Activated naive CD8-positive, alpha-beta T cell treated with anti-CD3 and anti-CD28 coated beads, Interleukin-2, amount 50 U/mL, for 16 hours (primary cell): ENCODE data around the gene ZIC5.

Experiments used
- DNase-seq: peaks from one replicate; pipeline ENCODE4 v3.0.0-alpha.2; 2020; ENCODE audit warnings: low read depth, low spot score

Gene ZIC5

GRCh38 chr13:99935772-99936171 is 35.8 kb downstream of the ZIC5 start:
- no peak for DNase-seq

- no peak for DNase-seq
These were observed 38.7 kb downstream of the ZIC5 start for GRCh38 chr13:99932912-99933311.

- DNase-seq, result no peak
These were observed 40.6 kb downstream of the ZIC5 start for GRCh38 chr13:99930925-99931324.

- DNase-seq, result no peak
These were observed 41.7 kb downstream of the ZIC5 start for GRCh38 chr13:99929866-99930265.

- no peak for DNase-seq
These were observed 45.4 kb downstream of the ZIC5 start for GRCh38 chr13:99926014-99926731.

GRCh38 chr13:99923877-99924582 is 47.5 kb downstream of the ZIC5 start:
- DNase-seq, result no peak

GRCh38 chr13:99922631-99923404 is 48.7 kb downstream of the ZIC5 start:
- no peak for DNase-seq

- DNase-seq, result no peak
These were observed 52.4 kb downstream of the ZIC5 start for GRCh38 chr13:99919132-99919531.

GRCh38 chr13:99916366-99917103 is 55.0 kb downstream of the ZIC5 start:
- no peak for DNase-seq

GRCh38 chr13:99913167-99913566 is 58.4 kb downstream of the ZIC5 start:
- DNase-seq, result no peak
